Smooth muscle cell (in vitro differentiated cells): ENCODE data around the gene CELSR2. TPM values are rescaled to one million over a fixed set of nuclear protein-coding genes. Genes with fewer than 3 reads are reported as not detected.

Source experiments
- DNase-seq: peaks from one replicate; lab custom pipeline; 2025; ENCODE audit not compliant: unreplicated experiment; lab: John Stamatoyannopoulos, UW
- H2AFZ ChIP-seq: fragments of 200-600 bp; sonication (generic); 2 replicates; pipeline ENCODE4 v1.6.0; 2016; ENCODE audit warnings: antibody characterized with exemption, low read depth, mild to moderate bottlenecking
- H3F3A ChIP-seq: fragments of 200-600 bp; sonication (generic); 2 replicates; pipeline ENCODE4 v1.6.0; 2017; ENCODE audit warnings: antibody characterized with exemption, low read depth
- H3K27ac ChIP-seq: fragments of 200-600 bp; sonication (generic); 2 replicates; pipeline ENCODE4 v1.5.1; 2016; ENCODE audit warnings: low read depth, mild to moderate bottlenecking
- H3K27me3 ChIP-seq: fragments of 200-600 bp; sonication (generic); 2 replicates; pipeline ENCODE4 v1.6.1; 2016; ENCODE audit warnings: low read depth, mild to moderate bottlenecking
- H3K36me3 ChIP-seq: fragments of 200-600 bp; sonication (generic); 2 replicates; pipeline ENCODE4 v1.5.1; 2016; ENCODE audit warnings: low read depth
- H3K4me1 ChIP-seq: fragments of 200-600 bp; sonication (generic); 2 replicates; pipeline ENCODE4 v1.5.1; 2016; ENCODE audit warnings: low read depth
- H3K4me2 ChIP-seq: fragments of 200-600 bp; sonication (generic); 2 replicates; pipeline ENCODE4 v1.6.0; 2016; ENCODE audit warnings: mild to moderate bottlenecking
- H3K4me3 ChIP-seq: fragments of 200-600 bp; sonication (generic); 2 replicates; pipeline ENCODE4 v1.5.1; 2016; ENCODE audit warnings: mild to moderate bottlenecking
- H3K79me2 ChIP-seq: fragments of 200-600 bp; sonication (generic); 2 replicates; pipeline ENCODE4 v1.6.0; 2016; ENCODE audit warnings: low read depth, mild to moderate bottlenecking
- H3K9ac ChIP-seq: fragments of 200-600 bp; sonication (generic); 2 replicates; pipeline ENCODE4 v1.6.0; 2016; ENCODE audit warnings: low read depth
- H3K9me3 ChIP-seq: fragments of 200-600 bp; sonication (generic); replicated peaks from 2 replicates; pipeline ENCODE4 v1.5.1; 2016; ENCODE audit warnings: low read depth
- H4K20me1 ChIP-seq: fragments of 200-600 bp; sonication (generic); 2 replicates; pipeline ENCODE4 v1.6.0; 2016; ENCODE audit warnings: low read depth
- WGBS: methylation state at CpG from one replicate; pipeline ENCODE4 v1.1.7; 2016; ENCODE audit warnings: low lambda C conversion rate; 5-methylcytosine and 5-hydroxymethylcytosine counted together
- polyA plus RNA-seq: library from polyadenylated mRNA; unstranded; fragments of >200 nt; fragmentation: Nextera tagmentation; extraction: Ambion mirVana; gene quantifications from 2 replicates; pipeline ENCODE4 v1.2.1, GENCODE V29; 2016
- total RNA-seq: library from RNA; depleted of rRNA; stranded (reverse); fragments of >200 nt; gene quantifications from 2 replicates; pipeline ENCODE4 v1.2.3, GENCODE V29; 2014
- TF ChIP-seq, protein P1 (sequence below): fragments of 200-600 bp; sonication (generic); IDR thresholded peaks from 2 replicates; pipeline ENCODE4 v1.5.1; 2017; ENCODE audit warnings: borderline replicate concordance, mild to moderate bottlenecking, antibody characterized with exemption; ENCODE audit not compliant: insufficient read depth, poor library complexity, severe bottlenecking

CELSR2 gene
- total and polyA plus RNA-seq, 2 experiments from 2014 or later, result 1.8 to 3.6 TPM

DNA sequence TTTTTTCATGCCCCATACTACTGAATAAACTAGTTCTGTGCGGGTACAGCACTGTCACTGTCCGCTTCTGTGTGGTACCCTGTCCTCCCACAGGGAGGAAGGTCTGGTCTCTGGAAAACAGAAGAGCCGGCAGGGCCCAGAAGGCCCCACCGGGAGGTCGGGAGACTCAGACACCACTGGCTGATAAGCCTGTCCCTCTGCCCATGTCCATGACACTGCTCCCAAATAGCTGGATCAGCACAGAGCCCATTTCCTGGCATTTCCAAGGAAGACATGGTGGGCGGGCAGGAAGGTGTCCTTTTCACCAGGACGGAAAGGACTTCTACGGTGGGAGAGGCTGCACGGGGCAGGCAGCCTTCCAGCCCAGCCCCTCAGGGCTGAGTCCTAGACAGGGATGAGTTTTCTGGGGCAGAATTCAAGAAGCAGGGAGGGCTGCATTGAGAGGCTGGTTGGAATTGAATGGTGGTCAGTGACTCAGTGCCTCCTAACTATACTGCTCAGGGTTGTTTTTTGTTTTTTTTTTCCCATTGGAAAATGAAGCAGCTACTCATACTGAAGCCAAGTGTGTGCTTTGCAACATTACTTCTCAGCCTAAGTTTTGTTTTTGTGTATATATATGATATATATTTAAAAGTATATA, 26.5 kb downstream of the CELSR2 start:
- WGBS, result 14% methylated on average over 9 of the region's 9 CpGs
- H3K27ac ChIP-seq, result peak overlapping the region; percentile 81
- H3K4me3 ChIP-seq, result peak overlapping the region; percentile 25
- H3K36me3 ChIP-seq, result no peaks in the 10 kb centered on the region
- H3K79me2 ChIP-seq, result no peaks in the 10 kb centered on the region
- peak overlapping the region; percentile 58 for H3K9ac ChIP-seq
- peaks cover 11% of the 10 kb centered on the region for H3F3A ChIP-seq
- H4K20me1 ChIP-seq, result no peaks in the 10 kb centered on the region
- no peak overlapping the region for H2AFZ ChIP-seq
- peak overlapping the region; percentile 59 for H3K4me2 ChIP-seq
- peaks cover 9% of the 10 kb centered on the region for H3K4me1 ChIP-seq
- no peak for DNase-seq
- H3K27me3 ChIP-seq, result no peaks in the 10 kb centered on the region
- TF ChIP-seq, protein P1, sequence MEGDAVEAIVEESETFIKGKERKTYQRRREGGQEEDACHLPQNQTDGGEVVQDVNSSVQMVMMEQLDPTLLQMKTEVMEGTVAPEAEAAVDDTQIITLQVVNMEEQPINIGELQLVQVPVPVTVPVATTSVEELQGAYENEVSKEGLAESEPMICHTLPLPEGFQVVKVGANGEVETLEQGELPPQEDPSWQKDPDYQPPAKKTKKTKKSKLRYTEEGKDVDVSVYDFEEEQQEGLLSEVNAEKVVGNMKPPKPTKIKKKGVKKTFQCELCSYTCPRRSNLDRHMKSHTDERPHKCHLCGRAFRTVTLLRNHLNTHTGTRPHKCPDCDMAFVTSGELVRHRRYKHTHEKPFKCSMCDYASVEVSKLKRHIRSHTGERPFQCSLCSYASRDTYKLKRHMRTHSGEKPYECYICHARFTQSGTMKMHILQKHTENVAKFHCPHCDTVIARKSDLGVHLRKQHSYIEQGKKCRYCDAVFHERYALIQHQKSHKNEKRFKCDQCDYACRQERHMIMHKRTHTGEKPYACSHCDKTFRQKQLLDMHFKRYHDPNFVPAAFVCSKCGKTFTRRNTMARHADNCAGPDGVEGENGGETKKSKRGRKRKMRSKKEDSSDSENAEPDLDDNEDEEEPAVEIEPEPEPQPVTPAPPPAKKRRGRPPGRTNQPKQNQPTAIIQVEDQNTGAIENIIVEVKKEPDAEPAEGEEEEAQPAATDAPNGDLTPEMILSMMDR, result no peak
- no peaks in the 10 kb centered on the region for H3K9me3 ChIP-seq

DNA sequence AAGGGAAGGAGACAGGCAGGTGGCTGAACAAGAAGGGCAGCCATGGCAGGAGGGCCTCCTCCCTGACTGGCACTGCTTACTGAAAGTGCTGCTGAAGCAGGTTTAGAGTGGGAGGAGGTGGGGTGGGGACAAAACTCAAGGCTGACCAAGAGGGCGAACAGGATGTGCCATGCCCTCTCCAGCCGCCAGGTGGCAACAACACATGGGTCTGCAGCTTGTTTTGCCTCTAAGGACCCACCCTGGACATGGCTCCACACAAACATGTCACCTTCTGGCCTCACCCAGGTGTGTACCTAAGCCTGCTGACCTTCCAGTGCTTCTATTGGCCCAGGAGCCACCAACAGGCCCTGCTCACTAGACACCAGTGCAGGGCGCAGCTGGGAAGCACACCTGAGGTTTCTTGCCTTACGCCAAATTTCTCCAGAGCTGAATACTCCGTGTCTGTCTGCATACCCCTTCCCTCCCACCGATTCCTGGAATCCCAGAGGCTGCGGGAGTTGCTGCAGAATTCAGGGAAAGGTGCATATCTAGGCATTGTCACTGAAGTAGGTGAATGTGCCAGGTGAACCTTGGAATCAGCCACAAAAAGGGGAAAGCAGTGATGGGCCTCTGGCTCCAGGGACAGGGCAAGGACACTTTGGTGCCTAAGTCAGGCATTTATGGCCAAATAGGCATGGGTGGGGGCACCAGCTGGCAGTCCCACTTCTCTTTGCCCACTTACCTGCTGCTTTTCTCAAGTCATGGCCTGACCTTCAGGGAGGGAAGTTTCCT, 28.3 kb downstream of the CELSR2 start:
- H3K27me3 ChIP-seq, result no peaks in the 10 kb centered on the region
- peak overlapping the region; percentile 81 for H3K27ac ChIP-seq
- H4K20me1 ChIP-seq, result no peaks in the 10 kb centered on the region
- H3F3A ChIP-seq, result peaks cover 11% of the 10 kb centered on the region
- H3K4me1 ChIP-seq, result peaks cover 9% of the 10 kb centered on the region
- WGBS, result 64% methylated on average over 7 of the region's 7 CpGs
- H3K9me3 ChIP-seq, result no peaks in the 10 kb centered on the region
- H3K4me3 ChIP-seq, result no peak overlapping the region
- H2AFZ ChIP-seq, result no peak overlapping the region
- peak; percentile 25 for DNase-seq
- H3K36me3 ChIP-seq, result no peaks in the 10 kb centered on the region
- no peak overlapping the region for H3K9ac ChIP-seq
- TF ChIP-seq, protein P1, result peak; percentile 72
- peaks cover 12% of the 10 kb centered on the region for H3K79me2 ChIP-seq
- no peak overlapping the region for H3K4me2 ChIP-seq

DNA sequence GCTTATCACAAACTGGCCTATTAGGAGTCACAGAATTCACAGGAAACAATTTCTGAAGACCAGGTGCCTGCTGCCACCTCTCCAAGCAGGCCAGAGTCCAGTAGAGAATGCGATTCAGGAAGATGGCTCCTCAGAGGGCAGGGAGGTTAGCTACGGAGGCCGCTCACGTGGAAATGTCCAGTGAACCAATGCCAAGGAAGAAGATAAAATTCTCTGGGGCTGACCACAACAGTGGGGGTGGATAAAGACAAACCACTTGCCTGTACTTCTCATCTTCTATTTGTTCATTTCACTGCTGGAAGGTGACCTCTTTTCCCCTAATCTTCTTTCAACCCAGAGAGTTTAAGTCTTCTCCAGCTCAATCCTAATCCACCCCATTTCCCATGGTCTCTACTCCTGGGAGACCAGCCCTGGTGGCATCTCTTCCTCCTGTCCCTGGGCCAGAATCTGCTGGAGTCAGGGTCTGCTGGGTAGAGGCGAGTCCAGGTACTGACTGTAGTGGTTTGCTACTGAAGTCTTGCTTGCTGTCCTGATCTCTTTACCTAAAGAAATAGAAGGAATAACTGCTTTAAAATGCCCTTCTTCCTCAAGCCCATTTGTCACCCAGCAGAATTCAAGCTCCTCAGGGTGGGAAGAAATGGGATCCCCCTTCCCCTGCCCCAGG, 30.4 kb downstream of the CELSR2 start:
- Histone ChIP-seq H3K4me3 (no peak overlapping the region), H3K36me3 (no peaks in the 10 kb centered on the region), H3F3A (peaks cover 11% of the 10 kb centered on the region), H3K4me1 (peaks cover 9% of the 10 kb centered on the region), H3K9me3 (no peaks in the 10 kb centered on the region), H3K4me2 (no peak overlapping the region), H2AFZ (no peak overlapping the region), H3K27ac (no peak overlapping the region), H3K79me2 (peaks cover 15% of the 10 kb centered on the region), H3K27me3 (no peaks in the 10 kb centered on the region), H3K9ac (no peak overlapping the region), H4K20me1 (no peaks in the 10 kb centered on the region)
- 94% methylated on average over 5 of the region's 5 CpGs for WGBS
- no peak for DNase-seq
- TF ChIP-seq, protein P1, result no peak
